Hematopoietic multipotent progenitor cell treated with erythropoietin and hydrocortisone succinate and interleukin-3 and kit ligand, for 6 days (in vitro differentiated cells): Measurements from ENCODE around the gene TNFRSF12A.

ENCODE experiments used
- DNase-seq: peaks from one replicate; pipeline ENCODE4 v3.0.0-alpha.2; 2015

The TNFRSF12A gene

GRCh38 chr16:3012828-3013420 lies 7.2 kb upstream of the TNFRSF12A start, which contains the start of gene CLDN9:
CLDN9 (plus strand) TSS chr16:3012923; CDS start chr16:3013363, 440 bp downstream.
- no peak for DNase-seq

GRCh38 chr16:3013491-3013951 lies 6.6 kb upstream of the TNFRSF12A start:
- DNase-seq: no peak

- DNase-seq: no peak
Observed at GRCh38 chr16:3013998-3014690, 6.0 kb upstream of the TNFRSF12A start.

- no peak for DNase-seq
Observed at GRCh38 chr16:3014971-3015370, 5.2 kb upstream of the TNFRSF12A start.

- peak; percentile 75 for DNase-seq
Observed at GRCh38 chr16:3015865-3016521, 4.2 kb upstream of the TNFRSF12A start.

- DNase-seq: no peak
Observed at GRCh38 chr16:3017344-3017743, 2.8 kb upstream of the TNFRSF12A start.

- peak; percentile 76 for DNase-seq
Observed at GRCh38 chr16:3017794-3018506, 2.2 kb upstream of the TNFRSF12A start, which contains the start of gene CLDN6. CLDN6 (minus strand) TSS chr16:3018183; CDS start chr16:3016021, 2,162 bp downstream.

GRCh38 chr16:3019594-3020246 lies 448 bp upstream of the TNFRSF12A start:
- no peak for DNase-seq

- DNase-seq: peak; percentile 61
Observed at GRCh38 chr16:3020604-3021448, 658 bp downstream of the TNFRSF12A start.

GRCh38 chr16:3021449-3022207 lies 1.5 kb downstream of the TNFRSF12A start:
- DNase-seq: peak; percentile 93

- peak; percentile 86 for DNase-seq
Observed at GRCh38 chr16:3022208-3022683, 2.1 kb downstream of the TNFRSF12A start.

GRCh38 chr16:3022684-3023414 lies 2.7 kb downstream of the TNFRSF12A start:
- DNase-seq: no peak

- DNase-seq: peak; percentile 78
Observed at GRCh38 chr16:3023415-3023668, 3.2 kb downstream of the TNFRSF12A start.

GRCh38 chr16:3023669-3024478 lies 3.7 kb downstream of the TNFRSF12A start, which contains the start of the genes HCFC1R1 and THOC6:
HCFC1R1 (minus strand) TSS chr16:3023942; CDS start chr16:3023941, 1 bp downstream.
THOC6 (plus strand) TSS chr16:3024035; CDS start chr16:3024327, 292 bp downstream.
- peak; percentile 99 for DNase-seq

- DNase-seq: no peak
Observed at GRCh38 chr16:3025032-3026002, 5.1 kb downstream of the TNFRSF12A start.

- no peak for DNase-seq
Observed at GRCh38 chr16:3026003-3026378, 5.8 kb downstream of the TNFRSF12A start.

- DNase-seq: no peak
Observed at GRCh38 chr16:3026609-3027488, 6.7 kb downstream of the TNFRSF12A start.
